Kidney (tissue), 14 donors: ENCODE results near the gene SVOPL. TPM values are rescaled to one million over a fixed set of nuclear protein-coding genes. Genes with fewer than 3 reads are reported as not detected.

Source experiments
- DNase-seq, 5 donors: peaks; one replicate each; pipeline ENCODE4 v3.0.0-alpha.2; 2013 to 2020
- FAIRE-seq: peaks from 2 replicates; lab custom pipeline; 2012; peaks lifted over from hg19 to GRCh38; lab: Jason Lieb, UNC
- H3K27ac ChIP-seq, 2 donors: one replicate each; pipeline ENCODE4 v1.7.0; 2013; ENCODE audit warnings: low read depth in 2 of 2, low read length in 2 of 2, inconsistent platforms in 1 of 2
- H3K27me3 ChIP-seq: one replicate; pipeline ENCODE4 v1.7.1; 2013; ENCODE audit warnings: low read length, inconsistent platforms; ENCODE audit not compliant: control insufficient read depth, insufficient read depth
- H3K36me3 ChIP-seq, 3 donors: one replicate each; pipeline versions ENCODE4 v1.7.0 to v1.7.1; 2013; ENCODE audit warnings: low read length in 3 of 3, control low read depth in 1 of 3, inconsistent platforms in 1 of 3; ENCODE audit not compliant: insufficient read depth in 3 of 3, control insufficient read depth in 2 of 3
- H3K4me1 ChIP-seq, 3 donors: one replicate each; pipeline versions ENCODE4 v1.7.0 to v1.7.1; 2013; ENCODE audit warnings: low read length in 3 of 3, inconsistent platforms in 1 of 3, low read depth in 1 of 3; ENCODE audit not compliant: control insufficient read depth in 2 of 3, insufficient read depth in 2 of 3
- H3K4me3 ChIP-seq, 3 donors: one replicate each; pipeline versions ENCODE4 v1.7.0 to v1.8.1; 2013; ENCODE audit warnings: low read length in 3 of 3, control low read depth in 1 of 3, inconsistent platforms in 1 of 3
- H3K9ac ChIP-seq, 3 donors: one replicate each; pipeline versions ENCODE4 v1.7.0 to v1.7.1; 2013; ENCODE audit warnings: low read length in 3 of 3, control low read depth in 1 of 3, inconsistent platforms in 1 of 3
- H3K9me3 ChIP-seq, 3 donors: one replicate each; pipeline versions ENCODE4 v1.7.0 to v1.7.1; 2013; ENCODE audit warnings: low read length in 3 of 3, control low read depth in 1 of 3, inconsistent platforms in 1 of 3; ENCODE audit not compliant: control insufficient read depth in 2 of 3, insufficient read depth in 1 of 3
- intact Hi-C: fragments of 100-400 bp; cut with DNase I; formaldehyde crosslinking; loops from one replicate; pipeline ENCODE4 v1.11.1; 2022
- polyA plus RNA-seq: library from polyadenylated mRNA; stranded (reverse); fragments of 350-450 nt; fragmentation: Illumina TruSeq; extraction: RNeasy Lipid Tissue Mini Kit (QIAGEN cat#74804); gene quantifications from one replicate; pipeline ENCODE4 v1.2.3, GENCODE V29; 2014; ENCODE audit warnings: low read depth, low replicate concordance; ENCODE audit not compliant: insufficient read depth
- total RNA-seq: library from RNA; stranded (reverse); fragmentation: NEBNext Ultra II Directional; extraction: Animal tissue kit (Norgen Biotek cat#: 25700); gene quantifications from one replicate; pipeline ENCODE4 v1.2.1, GENCODE V29; 2021
- TF ChIP-seq, protein P1 (sequence below): IDR thresholded peaks from 3 replicates; pipeline ENCODE4 v1.5.1; 2012; ENCODE audit warnings: mild to moderate bottlenecking, moderate library complexity, borderline replicate concordance; ENCODE audit not compliant: insufficient read depth; ENCODE audit errors: extremely low read depth
- donor health status: control.
- donor health status: control.
- donor health status: control.
- donor health status: control.
- donor health status: control.
- donor health status: DM: yes; HTN: yes; CAD: no.
- donor health status: Normal renal cell carcinoma (clear cell type).

SVOPL gene
- total and polyA plus RNA-seq, 2 donors from 2014 or later, result 2.4 to 5.1 TPM

DNA sequence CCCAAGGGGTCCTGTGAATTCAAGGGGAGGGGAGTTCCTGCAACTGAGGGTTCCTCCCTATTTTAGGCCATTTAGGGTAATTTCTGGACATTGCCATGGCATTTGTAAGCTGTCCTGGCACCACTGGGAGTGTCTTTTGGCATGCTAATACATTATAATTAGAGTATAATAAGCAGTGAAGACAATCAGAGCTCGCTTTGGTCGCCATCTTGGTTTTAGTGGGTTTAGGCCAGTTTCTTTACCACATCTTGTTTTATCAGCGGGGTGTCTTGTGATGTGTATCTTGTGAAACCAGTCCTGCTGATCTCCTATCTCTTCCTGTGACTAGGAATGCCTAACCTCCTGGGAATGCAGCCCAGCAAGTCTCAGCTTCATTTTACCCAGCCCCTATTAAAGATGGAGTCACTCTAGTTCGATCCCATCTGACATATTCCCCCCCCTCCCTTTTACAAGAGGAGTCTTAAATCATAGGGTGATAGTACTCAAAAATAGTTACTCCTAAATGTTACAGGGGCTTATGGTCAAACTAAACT is 43.2 kb downstream of the SVOPL start:
- no peaks in the 10 kb centered on the region for H3K27me3 ChIP-seq
- no peaks in the 10 kb centered on the region for H3K4me1 ChIP-seq
- no peak overlapping the region for H3K4me3 ChIP-seq
- no peak overlapping the region for H3K27ac ChIP-seq
- intact Hi-C loops, result no loop called here
- H3K36me3 ChIP-seq, result no peaks in the 10 kb centered on the region
- no peak overlapping the region for H3K9ac ChIP-seq
- H3K9me3 ChIP-seq, result peaks cover 0 to 7% (median 0%) of the 10 kb centered on the region in 3 donors
- FAIRE-seq (no peak), DNase-seq (no peak)
- TF ChIP-seq, protein P1, sequence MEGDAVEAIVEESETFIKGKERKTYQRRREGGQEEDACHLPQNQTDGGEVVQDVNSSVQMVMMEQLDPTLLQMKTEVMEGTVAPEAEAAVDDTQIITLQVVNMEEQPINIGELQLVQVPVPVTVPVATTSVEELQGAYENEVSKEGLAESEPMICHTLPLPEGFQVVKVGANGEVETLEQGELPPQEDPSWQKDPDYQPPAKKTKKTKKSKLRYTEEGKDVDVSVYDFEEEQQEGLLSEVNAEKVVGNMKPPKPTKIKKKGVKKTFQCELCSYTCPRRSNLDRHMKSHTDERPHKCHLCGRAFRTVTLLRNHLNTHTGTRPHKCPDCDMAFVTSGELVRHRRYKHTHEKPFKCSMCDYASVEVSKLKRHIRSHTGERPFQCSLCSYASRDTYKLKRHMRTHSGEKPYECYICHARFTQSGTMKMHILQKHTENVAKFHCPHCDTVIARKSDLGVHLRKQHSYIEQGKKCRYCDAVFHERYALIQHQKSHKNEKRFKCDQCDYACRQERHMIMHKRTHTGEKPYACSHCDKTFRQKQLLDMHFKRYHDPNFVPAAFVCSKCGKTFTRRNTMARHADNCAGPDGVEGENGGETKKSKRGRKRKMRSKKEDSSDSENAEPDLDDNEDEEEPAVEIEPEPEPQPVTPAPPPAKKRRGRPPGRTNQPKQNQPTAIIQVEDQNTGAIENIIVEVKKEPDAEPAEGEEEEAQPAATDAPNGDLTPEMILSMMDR, result no peak

DNA sequence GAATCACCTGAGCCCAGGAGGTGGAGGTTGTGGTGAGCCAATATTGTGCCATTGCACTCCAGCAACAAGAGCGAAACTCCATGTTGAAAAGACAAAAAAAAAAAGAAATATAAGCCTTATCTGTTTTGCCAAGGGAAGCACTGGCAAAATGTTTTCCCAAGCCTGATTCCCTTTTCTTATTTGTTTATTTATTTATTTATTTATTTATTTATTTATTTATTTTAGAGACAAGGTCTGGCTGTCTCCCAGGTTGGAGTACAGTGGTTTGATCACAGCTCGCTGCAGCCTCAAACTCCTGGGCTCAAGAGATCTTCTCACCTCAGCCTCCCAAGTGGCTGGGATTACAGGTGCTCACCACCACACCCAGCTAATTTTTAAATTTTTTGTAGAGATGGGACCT is 44.2 kb downstream of the SVOPL start:
- FAIRE-seq, result no peak

DNA sequence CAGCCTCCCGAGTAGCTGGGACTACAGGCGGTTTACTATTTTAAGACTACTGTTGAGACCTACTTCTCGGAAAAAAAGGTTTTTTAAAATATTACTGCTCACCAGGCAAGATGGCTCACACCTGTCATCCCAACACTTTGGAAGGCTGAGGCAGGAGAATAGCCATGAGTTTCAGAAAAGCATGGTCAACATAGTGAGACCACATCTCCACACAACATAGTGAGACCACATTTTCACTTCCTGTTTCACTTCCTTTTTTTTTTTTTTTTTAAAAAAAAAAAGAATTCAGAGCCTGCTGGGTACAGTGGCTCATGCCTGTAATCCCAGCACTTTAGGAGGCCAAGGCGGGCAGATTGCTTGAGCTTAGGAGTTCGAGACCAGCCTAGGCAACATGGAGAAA is 46.5 kb downstream of the SVOPL start:
- TF ChIP-seq, protein P1, result no peak
- no peaks in the 10 kb centered on the region for H3K27me3 ChIP-seq
- H3K4me3 ChIP-seq, result no peak overlapping the region
- intact Hi-C loops, result no loop called here
- no peaks in the 10 kb centered on the region for H3K4me1 ChIP-seq
- no peak overlapping the region for H3K9ac ChIP-seq
- no peak overlapping the region for H3K27ac ChIP-seq
- DNase-seq (no peak), FAIRE-seq (no peak)
- H3K36me3 ChIP-seq, result no peaks in the 10 kb centered on the region
- H3K9me3 ChIP-seq, result peaks cover 0 to 7% (median 0%) of the 10 kb centered on the region in 3 donors

More for the DNA sequence above, 44.2 kb downstream of the SVOPL start:
- Histone ChIP-seq H3K9me3 (peaks cover 0 to 7% (median 0%) of the 10 kb centered on the region in 3 donors), H3K27me3 (no peaks in the 10 kb centered on the region), H3K9ac (no peak overlapping the region), H3K36me3 (no peaks in the 10 kb centered on the region), H3K4me3 (no peak overlapping the region), H3K4me1 (no peaks in the 10 kb centered on the region), H3K27ac (no peak overlapping the region)
- intact Hi-C loops, result no loop called here
- no peak for DNase-seq
- TF ChIP-seq, protein P1, result no peak

DNA sequence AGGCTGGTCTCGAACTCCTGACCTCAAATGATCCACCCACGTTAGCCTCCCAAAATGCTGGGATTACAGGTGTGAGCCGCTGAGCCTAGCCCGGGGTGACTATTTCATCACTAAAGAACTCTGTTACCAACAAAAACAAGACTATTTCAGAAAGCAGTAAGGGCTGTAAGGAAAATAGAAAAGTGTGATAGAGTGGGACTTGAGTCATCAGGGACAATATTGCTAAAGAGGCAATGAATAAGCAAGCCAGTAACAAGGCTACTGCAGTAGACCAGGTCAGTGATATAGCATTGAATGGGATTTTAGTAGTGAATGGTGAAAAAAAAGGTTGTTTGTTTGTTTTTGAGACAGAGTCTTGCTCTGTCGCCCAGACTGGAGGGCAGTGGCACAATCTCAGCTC is 51.7 kb downstream of the SVOPL start:
- intact Hi-C loops, result no loop called here
- DNase-seq (no peak), FAIRE-seq (no peak)
- Histone ChIP-seq H3K9ac (no peak overlapping the region), H3K4me1 (no peaks in the 10 kb centered on the region), H3K4me3 (no peak overlapping the region), H3K27me3 (no peaks in the 10 kb centered on the region), H3K36me3 (no peaks in the 10 kb centered on the region), H3K27ac (no peak overlapping the region), H3K9me3 (peaks cover 0 to 6% (median 0%) of the 10 kb centered on the region in 3 donors)
- TF ChIP-seq, protein P1, result no peak
